Calu3 (cell line): Measurements from ENCODE around the gene CDPF1. TPM values are rescaled to one million over a fixed set of nuclear protein-coding genes. Genes with fewer than 3 reads are reported as not detected.
A peak's percentile ranks its signal among the peaks of the same experiment; 100 is the strongest.
"Not testable (repeated sequence)": the region's sequence is repeated elsewhere in the genome, so short reads cannot be mapped to it uniquely, and the experiment has no call there.

Source experiments
- BruUV-seq: library from RNA; stranded (reverse); fragments of 400-500 nt; replicated peaks from 2 replicates; lab custom pipeline; 2021; lab: Mats Ljungman, UMichigan
- CTCF ChIA-PET: fragments of 300-600 bp; sonication (Branson Sonifier 250); formaldehyde crosslinking; loops from one replicate; lab custom pipeline; 2022; ENCODE audit warnings: antibody characterized with exemption; lab: Charles Lee
- DNase-seq: peaks from one replicate; pipeline ENCODE4 v3.0.0; 2022
- H3K27ac Mint-ChIP-seq: one replicate; pipeline ENCODE4 v1.8.0; 2022; ENCODE audit warnings: mixed read lengths; ENCODE audit not compliant: unreplicated experiment
- H3K27me3 Mint-ChIP-seq: one replicate; pipeline ENCODE4 v1.8.0; 2022; ENCODE audit warnings: mixed read lengths; ENCODE audit not compliant: unreplicated experiment
- H3K36me3 Mint-ChIP-seq: one replicate; pipeline ENCODE4 v1.8.0; 2022; ENCODE audit warnings: mild to moderate bottlenecking, moderate library complexity, mixed read lengths; ENCODE audit not compliant: insufficient read depth, unreplicated experiment
- H3K4me1 Mint-ChIP-seq: one replicate; pipeline ENCODE4 v1.8.0; 2022; ENCODE audit warnings: mild to moderate bottlenecking, low read depth, mixed read lengths; ENCODE audit not compliant: unreplicated experiment
- H3K4me3 Mint-ChIP-seq: one replicate; pipeline ENCODE4 v1.8.0; 2022; ENCODE audit warnings: mild to moderate bottlenecking, low read depth, moderate library complexity, mixed read lengths; ENCODE audit not compliant: unreplicated experiment
- H3K9me3 Mint-ChIP-seq: one replicate; pipeline ENCODE4 v1.8.0; 2022; ENCODE audit warnings: low read depth, mixed read lengths; ENCODE audit not compliant: unreplicated experiment
- intact Hi-C: fragments of 100-400 bp; cut with micrococcal nuclease; formaldehyde crosslinking; loops from one replicate; pipeline ENCODE4 v1.10.0; 2022; ENCODE audit not compliant: unreplicated experiment
- total RNA-seq: library from RNA; stranded (reverse); gene quantifications from 2 replicates; pipeline ENCODE4 v1.2.3, GENCODE V29; 2022
- TF ChIP-seq, protein P1 (sequence below): fragments of 200-600 bp; IDR thresholded peaks from one replicate; pipeline ENCODE4 v1.8.0; 2022; ENCODE audit warnings: antibody characterized with exemption; ENCODE audit not compliant: unreplicated experiment

CDPF1 gene
- total RNA-seq, 1 experiment from 2014 or later: 10.5 TPM

DNA sequence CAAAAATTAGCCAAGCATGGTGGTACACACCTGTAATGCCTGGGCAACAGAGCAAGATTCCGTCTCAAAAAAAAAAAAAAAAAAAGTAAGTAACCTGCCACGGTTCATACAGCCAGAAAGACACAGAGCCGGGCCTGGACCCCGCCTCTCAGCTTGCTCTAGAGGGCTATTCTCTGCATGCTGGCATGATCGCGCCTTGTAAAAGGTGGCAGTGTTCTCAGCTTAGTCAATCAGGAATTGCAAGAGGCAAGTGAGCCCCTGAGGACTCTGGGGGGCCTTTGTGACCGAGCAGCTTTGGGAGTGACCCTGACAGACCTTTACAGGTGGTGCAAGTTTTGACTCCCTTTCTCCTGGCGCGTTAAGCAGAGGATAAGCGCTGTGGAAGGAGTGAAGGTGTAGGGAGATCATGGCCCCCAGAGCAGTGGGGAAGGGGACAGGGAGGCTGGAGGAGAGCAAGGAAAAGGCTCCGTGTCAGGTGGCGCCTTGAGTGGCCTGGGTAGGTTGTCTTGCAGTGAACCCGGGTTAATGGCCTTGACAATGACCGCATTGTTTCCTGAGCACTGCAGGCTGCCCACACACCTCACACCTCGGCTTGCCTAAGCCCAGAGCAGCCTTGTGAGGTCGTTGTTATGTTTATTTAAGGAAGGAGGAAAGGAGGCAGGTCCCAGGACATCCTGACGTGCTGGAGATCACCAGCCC lies 48.9 kb downstream of the CDPF1 start:
- DNase-seq: peak; percentile 77
- intact Hi-C loops: no loop called here
- Mint-ChIP-seq H3K9me3 (no peaks in the 10 kb centered on the region), H3K36me3 (peaks cover 20% of the 10 kb centered on the region), H3K27me3 (no peaks in the 10 kb centered on the region), H3K4me3 (peak overlapping the region; percentile 3), H3K4me1 (peaks cover 36% of the 10 kb centered on the region), H3K27ac (peak overlapping the region; percentile 11)
- BruUV-seq: no TSS peak
- TF ChIP-seq, protein P1, sequence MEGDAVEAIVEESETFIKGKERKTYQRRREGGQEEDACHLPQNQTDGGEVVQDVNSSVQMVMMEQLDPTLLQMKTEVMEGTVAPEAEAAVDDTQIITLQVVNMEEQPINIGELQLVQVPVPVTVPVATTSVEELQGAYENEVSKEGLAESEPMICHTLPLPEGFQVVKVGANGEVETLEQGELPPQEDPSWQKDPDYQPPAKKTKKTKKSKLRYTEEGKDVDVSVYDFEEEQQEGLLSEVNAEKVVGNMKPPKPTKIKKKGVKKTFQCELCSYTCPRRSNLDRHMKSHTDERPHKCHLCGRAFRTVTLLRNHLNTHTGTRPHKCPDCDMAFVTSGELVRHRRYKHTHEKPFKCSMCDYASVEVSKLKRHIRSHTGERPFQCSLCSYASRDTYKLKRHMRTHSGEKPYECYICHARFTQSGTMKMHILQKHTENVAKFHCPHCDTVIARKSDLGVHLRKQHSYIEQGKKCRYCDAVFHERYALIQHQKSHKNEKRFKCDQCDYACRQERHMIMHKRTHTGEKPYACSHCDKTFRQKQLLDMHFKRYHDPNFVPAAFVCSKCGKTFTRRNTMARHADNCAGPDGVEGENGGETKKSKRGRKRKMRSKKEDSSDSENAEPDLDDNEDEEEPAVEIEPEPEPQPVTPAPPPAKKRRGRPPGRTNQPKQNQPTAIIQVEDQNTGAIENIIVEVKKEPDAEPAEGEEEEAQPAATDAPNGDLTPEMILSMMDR: no peak
- CTCF ChIA-PET: interaction anchor here (0.5 to 0.8 kb wide), 2 partner anchors 52 to 243 kb away, joined by 3 read pairs; no protein-coding TSS in a partner anchor

DNA sequence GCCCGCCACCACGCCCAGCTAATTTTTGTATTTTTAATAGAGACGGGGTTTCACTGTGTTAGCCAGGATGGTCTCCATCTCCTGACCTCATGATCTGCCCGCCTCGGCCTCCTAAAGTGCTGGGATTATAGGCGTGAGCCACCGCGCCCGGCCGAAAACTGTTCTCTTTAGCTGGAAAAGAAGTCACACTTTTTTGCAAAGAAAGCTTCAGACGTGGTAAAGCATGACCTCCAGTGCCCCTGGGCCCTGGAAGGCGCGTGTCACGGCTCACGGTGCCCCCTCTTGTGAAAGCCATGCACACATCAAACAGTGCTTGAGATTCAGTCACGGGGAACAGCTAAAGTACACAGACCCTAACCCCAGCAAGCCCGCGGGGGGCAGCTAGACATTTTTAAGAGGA lies 51.3 kb downstream of the CDPF1 start:
- intact Hi-C loops: loop anchor here (10.0 kb wide), 1 partner anchor 56 kb away; the partner anchor contains the start of gene CDPF1
- not testable (repeated sequence) for BruUV-seq, H3K9me3 Mint-ChIP-seq, DNase-seq, H3K4me3 Mint-ChIP-seq, H3K27ac Mint-ChIP-seq, H3K27me3 Mint-ChIP-seq
- H3K36me3 Mint-ChIP-seq: peaks cover 15% of the 10 kb centered on the region
- CTCF ChIA-PET: interaction anchor here (1.1 kb wide), 1 partner anchor 25 kb away, joined by 3 read pairs; no protein-coding TSS in a partner anchor
- peaks cover 46% of the 10 kb centered on the region for H3K4me1 Mint-ChIP-seq

DNA sequence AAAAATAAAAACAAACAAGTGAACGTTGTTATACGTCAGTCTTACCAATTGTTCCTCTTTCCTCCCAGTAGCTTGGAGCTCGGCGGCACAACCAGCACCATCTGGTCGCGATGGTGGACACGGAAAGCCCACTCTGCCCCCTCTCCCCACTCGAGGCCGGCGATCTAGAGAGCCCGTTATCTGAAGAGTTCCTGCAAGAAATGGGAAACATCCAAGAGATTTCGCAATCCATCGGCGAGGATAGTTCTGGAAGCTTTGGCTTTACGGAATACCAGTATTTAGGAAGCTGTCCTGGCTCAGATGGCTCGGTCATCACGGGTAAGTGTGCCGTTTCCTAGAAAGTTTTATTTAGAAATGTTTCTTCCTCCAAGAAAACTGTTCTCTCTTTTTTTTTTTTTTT lies 51.8 kb downstream of the CDPF1 start:
- Mint-ChIP-seq H3K9me3 (no peaks in the 10 kb centered on the region), H3K27ac (no peak overlapping the region), H3K36me3 (peaks cover 11% of the 10 kb centered on the region), H3K4me1 (peaks cover 42% of the 10 kb centered on the region), H3K27me3 (no peaks in the 10 kb centered on the region), H3K4me3 (no peak overlapping the region)
- intact Hi-C loops: loop anchor here (10.0 kb wide), 1 partner anchor 57 kb away; the partner anchor contains the start of gene CDPF1
- no peak for DNase-seq
- CTCF ChIA-PET: interaction anchor here (0.7 to 1.1 kb wide), 4 partner anchors 15 to 152 kb away, joined by 3 to 4 read pairs (median 3); no protein-coding TSS in a partner anchor
- TF ChIP-seq, protein P1: no peak
- no TSS peak for BruUV-seq

- Mint-ChIP-seq H3K27ac (peak overlapping the region; percentile 34), H3K9me3 (no peaks in the 10 kb centered on the region), H3K36me3 (peaks cover 10% of the 10 kb centered on the region), H3K27me3 (no peaks in the 10 kb centered on the region), H3K4me1 (peaks cover 23% of the 10 kb centered on the region), H3K4me3 (peak overlapping the region; percentile 25)
- TF ChIP-seq, protein P1: no peak
- CTCF ChIA-PET: no interaction called here
- DNase-seq: no peak
- no TSS peak for BruUV-seq
- intact Hi-C loops: loop anchor here (10.0 kb wide), 1 partner anchor 59 kb away; the partner anchor contains the start of gene CDPF1
Measured at GRCh38 chr22:46196278-46196677, 53.8 kb downstream of the CDPF1 start.
